IMR-90 (cell line): ENCODE results near the gene DMD. TPM values are rescaled to one million over a fixed set of nuclear protein-coding genes. Genes with fewer than 3 reads are reported as not detected.

Experiments
- ATAC-seq: fragments of 200-7000 bp; cut with Tn5 transposase; 2 replicates; pipeline ENCODE4 v1.9.1; 2020; ENCODE audit warnings: low read depth, mild to moderate bottlenecking, moderate library complexity
- BruUV-seq: library from RNA; stranded (reverse); fragments of 400-500 nt; replicated peaks from 2 replicates; lab custom pipeline; 2021; lab: Mats Ljungman, UMichigan
- CTCF ChIA-PET: fragments of 300-600 bp; formaldehyde crosslinking; extraction: SDS; loops from one replicate; lab custom pipeline; 2021; ENCODE audit warnings: antibody characterized with exemption; lab: Yijun Ruan, JAX
- POLR2A ChIA-PET: fragments of 300-600 bp; sonication (Branson Sonifier 250); formaldehyde crosslinking; loops from one replicate; lab custom pipeline; 2022; ENCODE audit warnings: antibody characterized with exemption; ENCODE audit not compliant: unreplicated experiment; lab: Charles Lee
- DNase-seq: peaks from one replicate; pipeline ENCODE4 v3.0.0; 2013
- H2AFZ ChIP-seq: replicated peaks from 2 replicates; pipeline ENCODE3; 2013; ENCODE audit warnings: low read length, mild to moderate bottlenecking; ENCODE audit not compliant: poor library complexity
- H2AK5ac ChIP-seq: 2 replicates; pipeline ENCODE4 v1.6.1; 2013; ENCODE audit warnings: low read depth, low read length, inconsistent platforms
- H2AK9ac ChIP-seq: replicated peaks from 2 replicates; pipeline ENCODE3; 2013; ENCODE audit warnings: mild to moderate bottlenecking, low read depth, low read length, moderate library complexity; ENCODE audit not compliant: poor library complexity
- H2BK120ac ChIP-seq: 2 replicates; pipeline ENCODE4 v1.6.1; 2013; ENCODE audit warnings: low read depth, low read length, inconsistent platforms
- H2BK15ac ChIP-seq: 3 replicates; pipeline ENCODE4 v1.6.1; 2013; ENCODE audit warnings: low read depth, low read length, inconsistent platforms
- H2BK20ac ChIP-seq: 2 replicates; pipeline ENCODE4 v1.6.1; 2013; ENCODE audit warnings: low read depth, mild to moderate bottlenecking, inconsistent platforms, low read length, moderate library complexity
- H2BK5ac ChIP-seq: 2 replicates; pipeline ENCODE4 v1.6.1; 2013; ENCODE audit warnings: mild to moderate bottlenecking, low read depth, low read length, inconsistent platforms; ENCODE audit not compliant: poor library complexity, severe bottlenecking
- H3K14ac ChIP-seq: replicated peaks from 2 replicates; pipeline ENCODE4 v1.6.1; 2013; ENCODE audit warnings: low read depth, low read length, inconsistent platforms
- H3K18ac ChIP-seq: 2 replicates; pipeline ENCODE4 v1.6.1; 2013; ENCODE audit warnings: low read depth, low read length, control low read depth
- H3K23ac ChIP-seq: 2 replicates; pipeline ENCODE4 v1.6.1; 2013; ENCODE audit warnings: low read depth, low read length, inconsistent platforms
- H3K27ac ChIP-seq: 2 replicates; pipeline ENCODE4 v1.5.1; 2013; ENCODE audit warnings: mild to moderate bottlenecking, control low read depth, low read length; ENCODE audit not compliant: insufficient read depth
- H3K27me3 ChIP-seq: 2 replicates; pipeline ENCODE4 v1.6.1; 2013; ENCODE audit warnings: low read length; ENCODE audit not compliant: control insufficient read depth, insufficient read depth
- H3K36me3 ChIP-seq: 2 replicates; pipeline ENCODE4 v1.6.1; 2013; ENCODE audit warnings: low read length, mixed read lengths; ENCODE audit not compliant: control insufficient read depth, insufficient read depth
- H3K4ac ChIP-seq: 2 replicates; pipeline ENCODE4 v1.6.1; 2013; ENCODE audit warnings: low read depth, low read length, inconsistent platforms
- H3K4me1 ChIP-seq: 2 replicates; pipeline ENCODE4 v1.6.1; 2013; ENCODE audit warnings: low read length, mixed read lengths; ENCODE audit not compliant: control insufficient read depth, insufficient read depth
- H3K4me2 ChIP-seq: 2 replicates; pipeline ENCODE4 v1.6.1; 2013; ENCODE audit warnings: low read depth, mild to moderate bottlenecking, control low read depth, low read length, moderate library complexity
- H3K4me3 ChIP-seq: 2 replicates; pipeline ENCODE4 v1.5.1; 2013; ENCODE audit warnings: low read depth, mild to moderate bottlenecking, control low read depth, low read length, moderate library complexity; ENCODE audit not compliant: insufficient read depth
- H3K56ac ChIP-seq: 2 replicates; pipeline ENCODE4 v1.6.1; 2013; ENCODE audit warnings: low read length, inconsistent platforms; ENCODE audit not compliant: insufficient read depth; ENCODE audit errors: extremely low read depth
- H3K79me1 ChIP-seq, 2 experiments: 2 replicates each; pipeline ENCODE4 v1.6.1; 2013; ENCODE audit warnings: low read length in 2 of 2, inconsistent platforms in 1 of 2, low read depth in 1 of 2
- H3K9ac ChIP-seq: 2 replicates; pipeline ENCODE4 v1.6.1; 2013; ENCODE audit warnings: low read depth, low read length, control low read depth
- H3K9me1 ChIP-seq: 2 replicates; pipeline ENCODE4 v1.6.1; 2013; ENCODE audit warnings: low read length, inconsistent platforms; ENCODE audit not compliant: insufficient read depth
- H3K9me3 ChIP-seq: 2 replicates; pipeline ENCODE4 v1.6.1; 2013; ENCODE audit warnings: low read length; ENCODE audit not compliant: control insufficient read depth, insufficient read depth
- H4K20me1 ChIP-seq: 2 replicates; pipeline ENCODE4 v1.6.1; 2013; ENCODE audit warnings: low read length, inconsistent platforms; ENCODE audit not compliant: insufficient read depth
- H4K5ac ChIP-seq: 2 replicates; pipeline ENCODE4 v1.6.1; 2013; ENCODE audit warnings: mild to moderate bottlenecking, low read depth, low read length, control low read depth
- H4K8ac ChIP-seq, 2 experiments: 2 replicates each; pipeline ENCODE4 v1.6.1; 2013; ENCODE audit warnings: low read depth in 2 of 2, low read length in 2 of 2, control low read depth in 1 of 2, inconsistent platforms in 1 of 2
- H4K91ac ChIP-seq: 2 replicates; pipeline ENCODE4 v1.6.1; 2013; ENCODE audit warnings: low read depth, low read length, inconsistent platforms; ENCODE audit not compliant: insufficient read depth
- BHLHE40 ChIP-seq: fragments of 150-350 bp; IDR thresholded peaks from 2 replicates; pipeline ENCODE4 v1.6.1; 2016; ENCODE audit warnings: mild to moderate bottlenecking, low read depth, low read length
- CTCF ChIP-seq: conservative IDR thresholded peaks from 2 replicates; pipeline ENCODE4 v1.5.1; 2012; ENCODE audit warnings: mild to moderate bottlenecking, low read depth, low read length, improper control_type of control experiment
- ELK1 ChIP-seq: fragments of 150-350 bp; IDR thresholded peaks from 2 replicates; pipeline ENCODE4 v1.6.1; 2016; ENCODE audit warnings: low read depth, mild to moderate bottlenecking, low read length, moderate library complexity, borderline replicate concordance
- MAFK ChIP-seq: IDR thresholded peaks from 2 replicates; pipeline ENCODE4 v1.6.1; 2012; ENCODE audit warnings: low read depth, low read length, improper control_type of control experiment
- RAD21 ChIP-seq: IDR thresholded peaks from 2 replicates; pipeline ENCODE4 v1.6.1; 2012; ENCODE audit warnings: low read length, improper control_type of control experiment
- RCOR1 ChIP-seq: IDR thresholded peaks from 2 replicates; pipeline ENCODE4 v1.6.1; 2012; ENCODE audit warnings: mild to moderate bottlenecking, low read length, improper control_type of control experiment; ENCODE audit not compliant: insufficient replicate concordance
- WGBS, 2 experiments: methylation state at CpG; one replicate each; pipeline versions ENCODE4 v1.1.5 to v1.1.7; 2013; ENCODE audit warnings: missing lambda C conversion rate in 2 of 2; ENCODE audit not compliant: insufficient read length in 1 of 2; ENCODE audit errors: extremely low coverage in 2 of 2; 5-methylcytosine and 5-hydroxymethylcytosine counted together
- dilution Hi-C: fragments of 300-500 bp; cut with HindIII; formaldehyde crosslinking; loops from one replicate; pipeline ENCODE4 v1.14.3; 2018; ENCODE audit warnings: low sequenced_read_pairs; ENCODE audit not compliant: unreplicated experiment
- in situ Hi-C: fragments of 300-500 bp; cut with MboI; formaldehyde crosslinking; loops from 3 replicates; pipeline ENCODE4 v1.14.3; 2019; ENCODE audit warnings: low sequenced_read_pairs, inconsistent platforms, mixed read lengths
- intact Hi-C: fragments of 100-400 bp; cut with micrococcal nuclease; formaldehyde crosslinking; loops from 2 replicates; pipeline ENCODE4 v1.10.0; 2022
- polyA plus RNA-seq, 3 experiments: library from polyadenylated mRNA; depleted of rRNA; stranded (reverse); fragments of >200 nt; gene quantifications; 2 replicates each; pipeline ENCODE4 v1.2.3, GENCODE V29; 2012; ENCODE audit warnings: low replicate concordance in 1 of 3
- total RNA-seq: library from RNA; depleted of rRNA; stranded (reverse); fragments of >200 nt; gene quantifications from 2 replicates; pipeline ENCODE4 v1.2.3, GENCODE V29; 2012

Gene DMD
- total and polyA plus RNA-seq, 2 of the 4 experiments (the other 2 are of a cell fraction), result 6.6 to 11.8 TPM

DNA sequence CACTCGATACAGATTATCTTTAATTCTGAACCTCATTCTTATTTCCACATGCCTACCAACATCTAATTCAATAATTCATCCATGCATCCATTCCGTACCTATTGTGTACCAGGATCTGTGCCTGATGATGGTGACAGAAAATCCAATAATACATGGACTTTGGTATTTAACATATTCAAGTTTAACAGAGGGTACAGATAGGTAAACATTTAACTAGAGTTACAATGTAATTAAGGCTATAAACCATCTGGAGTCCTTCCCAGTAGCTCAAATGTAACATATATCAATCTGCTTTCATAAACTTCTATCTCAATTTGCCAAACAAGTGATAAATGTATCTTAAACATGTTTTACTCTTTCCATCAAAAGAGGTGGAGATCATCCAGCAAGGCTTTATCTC lies 1578.0 kb downstream of the DMD start:
- Histone ChIP-seq H3K14ac (no peak overlapping the region), H3K9me1 (no peaks in the 10 kb centered on the region), H3K23ac (no peak overlapping the region), H4K20me1 (no peaks in the 10 kb centered on the region), H3K18ac (no peak overlapping the region), H4K91ac (no peak overlapping the region), H2BK120ac (no peak overlapping the region), H3K56ac (no peak overlapping the region), H4K8ac (no peak overlapping the region), H3K4me3 (no peak overlapping the region), H2BK15ac (no peak overlapping the region), H2AK9ac (no peak overlapping the region), H3K4me2 (no peak overlapping the region), H2AK5ac (no peak overlapping the region), H3K27ac (no peak overlapping the region), H2BK20ac (no peak overlapping the region), H3K4me1 (no peaks in the 10 kb centered on the region), H2BK5ac (no peak overlapping the region), H3K9ac (no peak overlapping the region), H3K27me3 (peaks cover 2% of the 10 kb centered on the region; the same call in 1 of the 2 replicates), H3K9me3 (no peaks in the 10 kb centered on the region), H3K36me3 (no peaks in the 10 kb centered on the region), H3K4ac (no peak overlapping the region), H4K5ac (no peak overlapping the region), H2AFZ (no peak overlapping the region), H3K79me1 (no peaks in the 10 kb centered on the region)
- dilution Hi-C loops (no loop called here), in situ Hi-C loops (no loop called here), intact Hi-C loops (no loop called here)
- TF ChIP-seq MAFK, result no peak
- TF ChIP-seq RAD21, result no peak
- TF ChIP-seq RCOR1, result no peak
- TF ChIP-seq ELK1, result no peak
- TF ChIP-seq CTCF, result no peak
- no peak for TF ChIP-seq BHLHE40
- BruUV-seq, result no TSS peak
- WGBS, 2 experiments, result 67% methylated on average over 1 of the region's 2 CpGs; no CpG with 5 or more reads in 1 of the 2 experiments
- no peak for DNase-seq
- ATAC-seq, result no peak
- ChIA-PET POLR2A (no interaction called here), CTCF (interaction anchor here (0.7 kb wide), 1 partner anchor 16 kb away, joined by 3 read pairs; no protein-coding TSS in a partner anchor)
